ENCODE measurements around the gene TRA2A. TPM values are rescaled to one million over a fixed set of nuclear protein-coding genes. Genes with fewer than 3 reads are reported as not detected.

Gene TRA2A
- total and polyA plus RNA-seq, 9 of the 15 experiments (the other 6 are each of a cell fraction or from before 2014, with no cell fraction given) = 22.7 to 210 (median 73.9) TPM

DNA sequence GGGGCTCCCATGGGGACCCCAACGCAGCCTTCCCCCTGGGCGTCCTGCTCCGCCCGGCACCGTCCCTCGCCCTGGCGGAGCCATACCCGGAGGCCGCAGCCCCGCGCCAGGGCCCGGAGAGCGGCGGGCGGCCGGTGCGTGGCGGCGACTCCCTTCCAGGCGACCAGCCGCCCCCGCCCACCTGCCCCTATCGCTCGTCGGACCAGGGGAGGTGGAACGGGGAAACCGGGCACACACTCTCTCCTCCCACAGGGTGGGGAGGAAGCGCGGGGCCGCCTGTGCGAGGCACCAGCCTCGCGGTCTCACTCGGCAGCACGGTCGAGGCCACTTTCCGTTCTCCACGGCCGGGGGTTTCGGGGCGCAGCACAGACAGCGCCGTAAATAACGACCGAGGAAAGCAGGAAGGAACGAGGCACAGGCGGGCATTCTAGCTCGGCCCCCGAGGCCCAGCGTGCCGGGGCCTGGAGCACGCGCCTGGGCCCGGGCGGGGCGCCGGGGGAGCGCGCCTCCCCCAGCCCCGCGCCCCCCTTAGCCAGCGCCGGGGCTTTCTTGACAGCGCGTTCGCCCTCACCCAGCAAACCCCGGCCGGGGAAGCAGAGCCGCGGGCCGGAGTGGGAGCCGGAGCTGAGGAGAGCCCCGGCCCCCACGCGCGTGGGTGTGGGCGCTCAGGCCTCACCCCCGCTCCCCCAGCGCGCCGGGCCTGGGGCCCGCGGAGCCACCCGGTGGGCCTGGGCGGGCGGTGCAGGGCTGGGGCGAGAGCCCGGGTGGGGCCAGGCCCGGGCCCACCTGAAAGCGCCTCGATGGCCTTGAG is 62.4 kb downstream of the TRA2A start (continued):
- TF ChIP-seq, protein P1, sequence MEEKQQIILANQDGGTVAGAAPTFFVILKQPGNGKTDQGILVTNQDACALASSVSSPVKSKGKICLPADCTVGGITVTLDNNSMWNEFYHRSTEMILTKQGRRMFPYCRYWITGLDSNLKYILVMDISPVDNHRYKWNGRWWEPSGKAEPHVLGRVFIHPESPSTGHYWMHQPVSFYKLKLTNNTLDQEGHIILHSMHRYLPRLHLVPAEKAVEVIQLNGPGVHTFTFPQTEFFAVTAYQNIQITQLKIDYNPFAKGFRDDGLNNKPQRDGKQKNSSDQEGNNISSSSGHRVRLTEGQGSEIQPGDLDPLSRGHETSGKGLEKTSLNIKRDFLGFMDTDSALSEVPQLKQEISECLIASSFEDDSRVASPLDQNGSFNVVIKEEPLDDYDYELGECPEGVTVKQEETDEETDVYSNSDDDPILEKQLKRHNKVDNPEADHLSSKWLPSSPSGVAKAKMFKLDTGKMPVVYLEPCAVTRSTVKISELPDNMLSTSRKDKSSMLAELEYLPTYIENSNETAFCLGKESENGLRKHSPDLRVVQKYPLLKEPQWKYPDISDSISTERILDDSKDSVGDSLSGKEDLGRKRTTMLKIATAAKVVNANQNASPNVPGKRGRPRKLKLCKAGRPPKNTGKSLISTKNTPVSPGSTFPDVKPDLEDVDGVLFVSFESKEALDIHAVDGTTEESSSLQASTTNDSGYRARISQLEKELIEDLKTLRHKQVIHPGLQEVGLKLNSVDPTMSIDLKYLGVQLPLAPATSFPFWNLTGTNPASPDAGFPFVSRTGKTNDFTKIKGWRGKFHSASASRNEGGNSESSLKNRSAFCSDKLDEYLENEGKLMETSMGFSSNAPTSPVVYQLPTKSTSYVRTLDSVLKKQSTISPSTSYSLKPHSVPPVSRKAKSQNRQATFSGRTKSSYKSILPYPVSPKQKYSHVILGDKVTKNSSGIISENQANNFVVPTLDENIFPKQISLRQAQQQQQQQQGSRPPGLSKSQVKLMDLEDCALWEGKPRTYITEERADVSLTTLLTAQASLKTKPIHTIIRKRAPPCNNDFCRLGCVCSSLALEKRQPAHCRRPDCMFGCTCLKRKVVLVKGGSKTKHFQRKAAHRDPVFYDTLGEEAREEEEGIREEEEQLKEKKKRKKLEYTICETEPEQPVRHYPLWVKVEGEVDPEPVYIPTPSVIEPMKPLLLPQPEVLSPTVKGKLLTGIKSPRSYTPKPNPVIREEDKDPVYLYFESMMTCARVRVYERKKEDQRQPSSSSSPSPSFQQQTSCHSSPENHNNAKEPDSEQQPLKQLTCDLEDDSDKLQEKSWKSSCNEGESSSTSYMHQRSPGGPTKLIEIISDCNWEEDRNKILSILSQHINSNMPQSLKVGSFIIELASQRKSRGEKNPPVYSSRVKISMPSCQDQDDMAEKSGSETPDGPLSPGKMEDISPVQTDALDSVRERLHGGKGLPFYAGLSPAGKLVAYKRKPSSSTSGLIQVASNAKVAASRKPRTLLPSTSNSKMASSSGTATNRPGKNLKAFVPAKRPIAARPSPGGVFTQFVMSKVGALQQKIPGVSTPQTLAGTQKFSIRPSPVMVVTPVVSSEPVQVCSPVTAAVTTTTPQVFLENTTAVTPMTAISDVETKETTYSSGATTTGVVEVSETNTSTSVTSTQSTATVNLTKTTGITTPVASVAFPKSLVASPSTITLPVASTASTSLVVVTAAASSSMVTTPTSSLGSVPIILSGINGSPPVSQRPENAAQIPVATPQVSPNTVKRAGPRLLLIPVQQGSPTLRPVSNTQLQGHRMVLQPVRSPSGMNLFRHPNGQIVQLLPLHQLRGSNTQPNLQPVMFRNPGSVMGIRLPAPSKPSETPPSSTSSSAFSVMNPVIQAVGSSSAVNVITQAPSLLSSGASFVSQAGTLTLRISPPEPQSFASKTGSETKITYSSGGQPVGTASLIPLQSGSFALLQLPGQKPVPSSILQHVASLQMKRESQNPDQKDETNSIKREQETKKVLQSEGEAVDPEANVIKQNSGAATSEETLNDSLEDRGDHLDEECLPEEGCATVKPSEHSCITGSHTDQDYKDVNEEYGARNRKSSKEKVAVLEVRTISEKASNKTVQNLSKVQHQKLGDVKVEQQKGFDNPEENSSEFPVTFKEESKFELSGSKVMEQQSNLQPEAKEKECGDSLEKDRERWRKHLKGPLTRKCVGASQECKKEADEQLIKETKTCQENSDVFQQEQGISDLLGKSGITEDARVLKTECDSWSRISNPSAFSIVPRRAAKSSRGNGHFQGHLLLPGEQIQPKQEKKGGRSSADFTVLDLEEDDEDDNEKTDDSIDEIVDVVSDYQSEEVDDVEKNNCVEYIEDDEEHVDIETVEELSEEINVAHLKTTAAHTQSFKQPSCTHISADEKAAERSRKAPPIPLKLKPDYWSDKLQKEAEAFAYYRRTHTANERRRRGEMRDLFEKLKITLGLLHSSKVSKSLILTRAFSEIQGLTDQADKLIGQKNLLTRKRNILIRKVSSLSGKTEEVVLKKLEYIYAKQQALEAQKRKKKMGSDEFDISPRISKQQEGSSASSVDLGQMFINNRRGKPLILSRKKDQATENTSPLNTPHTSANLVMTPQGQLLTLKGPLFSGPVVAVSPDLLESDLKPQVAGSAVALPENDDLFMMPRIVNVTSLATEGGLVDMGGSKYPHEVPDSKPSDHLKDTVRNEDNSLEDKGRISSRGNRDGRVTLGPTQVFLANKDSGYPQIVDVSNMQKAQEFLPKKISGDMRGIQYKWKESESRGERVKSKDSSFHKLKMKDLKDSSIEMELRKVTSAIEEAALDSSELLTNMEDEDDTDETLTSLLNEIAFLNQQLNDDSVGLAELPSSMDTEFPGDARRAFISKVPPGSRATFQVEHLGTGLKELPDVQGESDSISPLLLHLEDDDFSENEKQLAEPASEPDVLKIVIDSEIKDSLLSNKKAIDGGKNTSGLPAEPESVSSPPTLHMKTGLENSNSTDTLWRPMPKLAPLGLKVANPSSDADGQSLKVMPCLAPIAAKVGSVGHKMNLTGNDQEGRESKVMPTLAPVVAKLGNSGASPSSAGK (IDR thresholded peaks at IDR 0.05) = peak; percentile 64
- TF ChIP-seq CTBP1 (IDR thresholded peaks at IDR 0.05; ENCODE audit: borderline replicate concordance) = no peak; the same call in 1 of the 2 replicates
- TF ChIP-seq, protein P2, sequence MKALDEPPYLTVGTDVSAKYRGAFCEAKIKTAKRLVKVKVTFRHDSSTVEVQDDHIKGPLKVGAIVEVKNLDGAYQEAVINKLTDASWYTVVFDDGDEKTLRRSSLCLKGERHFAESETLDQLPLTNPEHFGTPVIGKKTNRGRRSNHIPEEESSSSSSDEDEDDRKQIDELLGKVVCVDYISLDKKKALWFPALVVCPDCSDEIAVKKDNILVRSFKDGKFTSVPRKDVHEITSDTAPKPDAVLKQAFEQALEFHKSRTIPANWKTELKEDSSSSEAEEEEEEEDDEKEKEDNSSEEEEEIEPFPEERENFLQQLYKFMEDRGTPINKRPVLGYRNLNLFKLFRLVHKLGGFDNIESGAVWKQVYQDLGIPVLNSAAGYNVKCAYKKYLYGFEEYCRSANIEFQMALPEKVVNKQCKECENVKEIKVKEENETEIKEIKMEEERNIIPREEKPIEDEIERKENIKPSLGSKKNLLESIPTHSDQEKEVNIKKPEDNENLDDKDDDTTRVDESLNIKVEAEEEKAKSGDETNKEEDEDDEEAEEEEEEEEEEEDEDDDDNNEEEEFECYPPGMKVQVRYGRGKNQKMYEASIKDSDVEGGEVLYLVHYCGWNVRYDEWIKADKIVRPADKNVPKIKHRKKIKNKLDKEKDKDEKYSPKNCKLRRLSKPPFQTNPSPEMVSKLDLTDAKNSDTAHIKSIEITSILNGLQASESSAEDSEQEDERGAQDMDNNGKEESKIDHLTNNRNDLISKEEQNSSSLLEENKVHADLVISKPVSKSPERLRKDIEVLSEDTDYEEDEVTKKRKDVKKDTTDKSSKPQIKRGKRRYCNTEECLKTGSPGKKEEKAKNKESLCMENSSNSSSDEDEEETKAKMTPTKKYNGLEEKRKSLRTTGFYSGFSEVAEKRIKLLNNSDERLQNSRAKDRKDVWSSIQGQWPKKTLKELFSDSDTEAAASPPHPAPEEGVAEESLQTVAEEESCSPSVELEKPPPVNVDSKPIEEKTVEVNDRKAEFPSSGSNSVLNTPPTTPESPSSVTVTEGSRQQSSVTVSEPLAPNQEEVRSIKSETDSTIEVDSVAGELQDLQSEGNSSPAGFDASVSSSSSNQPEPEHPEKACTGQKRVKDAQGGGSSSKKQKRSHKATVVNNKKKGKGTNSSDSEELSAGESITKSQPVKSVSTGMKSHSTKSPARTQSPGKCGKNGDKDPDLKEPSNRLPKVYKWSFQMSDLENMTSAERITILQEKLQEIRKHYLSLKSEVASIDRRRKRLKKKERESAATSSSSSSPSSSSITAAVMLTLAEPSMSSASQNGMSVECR (CRISPR knock-in tag; IDR thresholded peaks at IDR 0.05) = no peak
- TF ChIP-seq, protein P3, sequence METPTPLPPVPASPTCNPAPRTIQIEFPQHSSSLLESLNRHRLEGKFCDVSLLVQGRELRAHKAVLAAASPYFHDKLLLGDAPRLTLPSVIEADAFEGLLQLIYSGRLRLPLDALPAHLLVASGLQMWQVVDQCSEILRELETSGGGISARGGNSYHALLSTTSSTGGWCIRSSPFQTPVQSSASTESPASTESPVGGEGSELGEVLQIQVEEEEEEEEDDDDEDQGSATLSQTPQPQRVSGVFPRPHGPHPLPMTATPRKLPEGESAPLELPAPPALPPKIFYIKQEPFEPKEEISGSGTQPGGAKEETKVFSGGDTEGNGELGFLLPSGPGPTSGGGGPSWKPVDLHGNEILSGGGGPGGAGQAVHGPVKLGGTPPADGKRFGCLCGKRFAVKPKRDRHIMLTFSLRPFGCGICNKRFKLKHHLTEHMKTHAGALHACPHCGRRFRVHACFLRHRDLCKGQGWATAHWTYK (CRISPR knock-in tag; IDR thresholded peaks at IDR 0.05) = peak; percentile 23; the same call in 1 of the 2 replicates
- TF ChIP-seq KLF13 (tag; IDR thresholded peaks at IDR 0.05; ENCODE audit: borderline replicate concordance, low read depth) = 0 out of 2 replicates have a peak, but pooled peaks have one; percentile 10
- TF ChIP-seq TGIF2 (CRISPR knock-in tag; IDR thresholded peaks at IDR 0.05) = no peak
- TF ChIP-seq NFRKB (IDR thresholded peaks at IDR 0.05; ENCODE audit: low read depth) = peak; percentile 4; the same call in 1 of the 2 replicates
- TF ChIP-seq PHF8 (IDR thresholded peaks at IDR 0.05; ENCODE audit: borderline replicate concordance, low read length) = peak; percentile 62; the same call in 1 of the 2 replicates
- TF ChIP-seq MTA1 (IDR thresholded peaks at IDR 0.05; ENCODE audit: borderline replicate concordance) = no peak

All from K562 (cell line).